Measurements from ENCODE around the gene KNL1. TPM values are rescaled to one million over a fixed set of nuclear protein-coding genes. Genes with fewer than 3 reads are reported as not detected.

The KNL1 gene, protein sequence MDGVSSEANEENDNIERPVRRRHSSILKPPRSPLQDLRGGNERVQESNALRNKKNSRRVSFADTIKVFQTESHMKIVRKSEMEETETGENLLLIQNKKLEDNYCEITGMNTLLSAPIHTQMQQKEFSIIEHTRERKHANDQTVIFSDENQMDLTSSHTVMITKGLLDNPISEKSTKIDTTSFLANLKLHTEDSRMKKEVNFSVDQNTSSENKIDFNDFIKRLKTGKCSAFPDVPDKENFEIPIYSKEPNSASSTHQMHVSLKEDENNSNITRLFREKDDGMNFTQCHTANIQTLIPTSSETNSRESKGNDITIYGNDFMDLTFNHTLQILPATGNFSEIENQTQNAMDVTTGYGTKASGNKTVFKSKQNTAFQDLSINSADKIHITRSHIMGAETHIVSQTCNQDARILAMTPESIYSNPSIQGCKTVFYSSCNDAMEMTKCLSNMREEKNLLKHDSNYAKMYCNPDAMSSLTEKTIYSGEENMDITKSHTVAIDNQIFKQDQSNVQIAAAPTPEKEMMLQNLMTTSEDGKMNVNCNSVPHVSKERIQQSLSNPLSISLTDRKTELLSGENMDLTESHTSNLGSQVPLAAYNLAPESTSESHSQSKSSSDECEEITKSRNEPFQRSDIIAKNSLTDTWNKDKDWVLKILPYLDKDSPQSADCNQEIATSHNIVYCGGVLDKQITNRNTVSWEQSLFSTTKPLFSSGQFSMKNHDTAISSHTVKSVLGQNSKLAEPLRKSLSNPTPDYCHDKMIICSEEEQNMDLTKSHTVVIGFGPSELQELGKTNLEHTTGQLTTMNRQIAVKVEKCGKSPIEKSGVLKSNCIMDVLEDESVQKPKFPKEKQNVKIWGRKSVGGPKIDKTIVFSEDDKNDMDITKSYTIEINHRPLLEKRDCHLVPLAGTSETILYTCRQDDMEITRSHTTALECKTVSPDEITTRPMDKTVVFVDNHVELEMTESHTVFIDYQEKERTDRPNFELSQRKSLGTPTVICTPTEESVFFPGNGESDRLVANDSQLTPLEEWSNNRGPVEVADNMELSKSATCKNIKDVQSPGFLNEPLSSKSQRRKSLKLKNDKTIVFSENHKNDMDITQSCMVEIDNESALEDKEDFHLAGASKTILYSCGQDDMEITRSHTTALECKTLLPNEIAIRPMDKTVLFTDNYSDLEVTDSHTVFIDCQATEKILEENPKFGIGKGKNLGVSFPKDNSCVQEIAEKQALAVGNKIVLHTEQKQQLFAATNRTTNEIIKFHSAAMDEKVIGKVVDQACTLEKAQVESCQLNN (N-terminal part only)
- total RNA-seq: 25.8 TPM
- 2.4 TPM for polyA plus RNA-seq
- long read RNA-seq, donor 1, full-length matches to known transcripts: 1 of 1 reads
- long read RNA-seq, donor 1, partial matches to known transcripts: 0 of 1 reads
- long read RNA-seq, donor 1, other reads (novel, unspliced or antisense): 0 of 1 reads
- long read RNA-seq, donor 2: 0 reads
- long read RNA-seq, donor 3, full-length matches to known transcripts: 2 of 2 reads
- long read RNA-seq, donor 3, partial matches to known transcripts: 0 of 2 reads
- long read RNA-seq, donor 3, other reads (novel, unspliced or antisense): 0 of 2 reads
- long read RNA-seq, donor 4, full-length matches to known transcripts: 1 of 1 reads
- long read RNA-seq, donor 4, partial matches to known transcripts: 0 of 1 reads
- long read RNA-seq, donor 4, other reads (novel, unspliced or antisense): 0 of 1 reads
- long read RNA-seq, donor 5, full-length matches to known transcripts: 8 of 13 reads
- long read RNA-seq, donor 5, partial matches to known transcripts: 5 of 13 reads
- long read RNA-seq, donor 5, other reads (novel, unspliced or antisense): 0 of 13 reads
- long read RNA-seq, donor 6, full-length matches to known transcripts: 3 of 3 reads
- long read RNA-seq, donor 6, partial matches to known transcripts: 0 of 3 reads
- long read RNA-seq, donor 6, other reads (novel, unspliced or antisense): 0 of 3 reads
- long read RNA-seq, donor 7, full-length matches to known transcripts: 8 of 8 reads
- long read RNA-seq, donor 7, partial matches to known transcripts: 0 of 8 reads
- long read RNA-seq, donor 7, other reads (novel, unspliced or antisense): 0 of 8 reads
- long read RNA-seq, donor 8, full-length matches to known transcripts: 1 of 1 reads
- long read RNA-seq, donor 8, partial matches to known transcripts: 0 of 1 reads
- long read RNA-seq, donor 8, other reads (novel, unspliced or antisense): 0 of 1 reads
- long read RNA-seq, donor 9, full-length matches to known transcripts: 8 of 8 reads
- long read RNA-seq, donor 9, partial matches to known transcripts: 0 of 8 reads
- long read RNA-seq, donor 9, other reads (novel, unspliced or antisense): 0 of 8 reads
- long read RNA-seq, donor 10, full-length matches to known transcripts: 4 of 9 reads
- long read RNA-seq, donor 10, partial matches to known transcripts: 0 of 9 reads
- long read RNA-seq, donor 10, other reads (novel, unspliced or antisense): 5 of 9 reads

DNA sequence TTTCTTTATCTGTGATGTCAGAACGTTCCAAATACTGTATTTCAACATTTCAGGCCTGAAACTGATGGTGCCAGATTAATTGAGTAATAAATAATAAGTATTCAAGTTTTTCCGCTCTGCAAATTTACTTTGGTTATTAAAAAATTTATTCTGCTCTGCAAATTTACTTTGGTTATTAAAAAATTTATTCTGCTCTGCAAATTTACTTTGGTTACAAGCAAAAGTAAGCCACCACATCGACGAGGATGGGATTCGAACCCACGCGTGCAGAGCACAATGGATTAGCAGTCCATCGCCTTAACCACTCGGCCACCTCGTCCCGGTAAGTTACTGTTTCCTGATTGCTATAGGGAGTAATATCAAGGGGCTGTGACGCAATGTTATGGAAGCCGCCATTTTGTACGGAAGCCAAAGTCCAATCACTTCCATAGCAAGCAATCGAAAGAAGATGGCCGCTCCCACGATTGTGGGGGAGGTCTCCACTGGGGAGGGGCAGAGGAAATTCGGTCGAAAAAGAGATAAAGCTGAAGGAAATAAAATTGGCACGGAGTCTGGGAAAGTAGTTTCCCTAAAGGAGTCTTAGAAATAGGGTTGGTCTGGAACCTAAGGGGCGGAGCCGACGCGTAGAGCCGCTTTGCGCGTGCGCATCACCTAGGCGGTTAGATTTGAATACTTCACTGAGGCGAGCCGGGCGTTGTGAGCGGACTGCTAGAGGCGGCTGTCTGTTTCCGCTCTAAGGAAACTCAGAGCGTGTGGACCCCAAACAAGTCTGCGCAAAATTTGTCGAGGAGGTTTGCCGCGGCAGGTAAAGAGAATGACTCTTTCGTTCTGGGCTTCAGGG lies at the start of gene KNL1:
KNL1 (plus strand) TSS at position 662 of the 841 bp plus-strand sequence. CDS start 8,683 bp downstream, outside the sequence.
- peak within 1 kb of the TSS; percentile 95 to 98 for H3K27ac ChIP-seq (ENCODE audit: low read depth in 1 of 2, low read length in 1 of 2)
- no peaks in the 10 kb centered on the region for H3K27me3 ChIP-seq (ENCODE audit: control insufficient read depth in 2 of 2, insufficient read depth in 1 of 2, low read length in 1 of 2)
- WGBS: 5% methylated on average over 41 of the region's 41 CpGs
- peaks cover 2 to 8% of the 10 kb centered on the region in 2 donors for H3K4me1 ChIP-seq (ENCODE audit: control insufficient read depth in 2 of 2, insufficient read depth in 2 of 2, low read length in 2 of 2)
- H3K4me3 ChIP-seq (ENCODE audit: low read length in 2 of 2): peak within 1 kb of the TSS; percentile 65 to 95
- H3K9me3 ChIP-seq (ENCODE audit: control insufficient read depth in 2 of 2, insufficient read depth in 1 of 2, low read length in 1 of 2): no peaks in the 10 kb centered on the region
- no peaks in the 10 kb centered on the region for H3K36me3 ChIP-seq (ENCODE audit: control insufficient read depth in 2 of 2, insufficient read depth in 2 of 2, low read length in 1 of 2)
- DNase-seq (ENCODE audit: low read depth in 6 of 9, low spot score in 9 of 9): peak; percentile 79 to 98 (median 92)

DNA sequence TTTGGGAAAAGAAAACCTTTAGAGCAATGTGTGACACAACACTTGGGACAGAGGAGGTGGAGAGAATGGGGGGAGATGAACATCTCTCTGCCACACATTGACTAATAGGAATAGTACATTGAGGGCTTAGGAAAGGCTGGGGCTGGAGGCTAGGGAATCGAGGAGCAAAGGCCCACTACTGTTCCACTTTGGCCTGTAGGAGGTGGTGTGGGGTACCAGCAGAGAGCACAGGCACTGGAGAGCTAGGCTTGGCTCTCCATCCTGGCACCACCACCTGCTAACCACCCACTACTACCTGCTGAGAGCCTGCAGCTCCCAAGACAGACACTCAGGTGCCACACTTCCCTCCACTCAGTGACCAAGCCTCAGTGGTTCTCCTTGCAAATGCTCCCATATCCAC lies 48.6 kb upstream of the KNL1 start:
- H3K4me3 ChIP-seq (ENCODE audit: low read length in 2 of 2): no peak overlapping the region
- H3K4me1 ChIP-seq (ENCODE audit: control insufficient read depth in 2 of 2, insufficient read depth in 2 of 2, low read length in 2 of 2): peaks cover 0 to 2% of the 10 kb centered on the region in 2 donors
- H3K9me3 ChIP-seq (ENCODE audit: control insufficient read depth in 2 of 2, insufficient read depth in 1 of 2, low read length in 1 of 2): no peaks in the 10 kb centered on the region
- DNase-seq (ENCODE audit: low read depth in 6 of 9, low spot score in 9 of 9): no peak
- 97% methylated on average over 1 of the region's 1 CpG for WGBS
- H3K27me3 ChIP-seq (ENCODE audit: control insufficient read depth in 2 of 2, insufficient read depth in 1 of 2, low read length in 1 of 2): no peaks in the 10 kb centered on the region
- peaks cover 10 to 20% of the 10 kb centered on the region in 2 donors for H3K36me3 ChIP-seq (ENCODE audit: control insufficient read depth in 2 of 2, insufficient read depth in 2 of 2, low read length in 1 of 2)
- no peak overlapping the region for H3K27ac ChIP-seq (ENCODE audit: low read depth in 1 of 2, low read length in 1 of 2)

DNA sequence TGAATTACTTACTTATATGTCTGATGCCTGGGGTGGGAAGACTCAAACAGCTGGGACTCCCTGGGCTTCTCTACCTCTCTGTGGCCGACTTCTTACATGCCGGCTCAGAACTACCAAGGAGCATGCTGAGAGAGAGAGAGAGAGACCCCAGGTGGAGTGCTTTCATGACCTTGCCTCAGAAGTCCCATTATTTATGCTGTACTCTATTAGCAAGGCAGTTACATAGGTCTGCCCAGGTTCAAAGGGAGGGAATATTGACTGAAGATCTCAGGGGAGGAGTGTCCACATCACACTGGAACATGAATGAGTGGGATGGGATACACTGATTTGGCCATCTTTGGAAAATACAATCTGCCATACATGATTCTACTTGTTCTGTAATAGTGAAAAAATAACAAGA lies 45.4 kb upstream of the KNL1 start:
- DNase-seq (ENCODE audit: low read depth in 6 of 9, low spot score in 9 of 9): no peak
- Histone ChIP-seq H3K36me3 (ENCODE audit: control insufficient read depth in 2 of 2, insufficient read depth in 2 of 2, low read length in 1 of 2) (peaks cover 19 to 35% of the 10 kb centered on the region in 2 donors), H3K4me3 (ENCODE audit: low read length in 2 of 2) (no peak overlapping the region), H3K4me1 (ENCODE audit: control insufficient read depth in 2 of 2, insufficient read depth in 2 of 2, low read length in 2 of 2) (peaks cover 0 to 2% of the 10 kb centered on the region in 2 donors), H3K9me3 (ENCODE audit: control insufficient read depth in 2 of 2, insufficient read depth in 1 of 2, low read length in 1 of 2) (no peaks in the 10 kb centered on the region), H3K27ac (ENCODE audit: low read depth in 1 of 2, low read length in 1 of 2) (no peak overlapping the region), H3K27me3 (ENCODE audit: control insufficient read depth in 2 of 2, insufficient read depth in 1 of 2, low read length in 1 of 2) (no peaks in the 10 kb centered on the region)
- 98% methylated on average over 2 of the region's 2 CpGs for WGBS

DNA sequence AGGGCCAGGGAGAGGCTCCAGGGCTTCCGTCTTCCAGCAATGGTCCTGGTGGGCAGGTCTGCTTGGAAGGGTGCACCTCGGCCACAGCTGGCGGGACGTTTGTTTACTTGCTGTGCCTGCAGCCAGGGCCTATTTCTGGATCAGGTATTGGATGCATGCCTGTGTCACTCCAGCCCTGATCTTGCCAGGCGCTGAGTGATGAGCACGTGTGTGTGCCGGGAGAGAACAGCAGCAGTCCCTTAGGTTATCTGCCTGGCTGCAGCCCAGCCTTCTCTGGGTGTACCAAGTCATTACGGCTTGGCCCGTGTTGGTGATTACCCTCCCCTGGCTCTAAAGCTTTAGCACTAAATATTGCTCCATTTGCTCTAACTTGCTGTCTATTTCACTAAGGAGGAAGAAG lies 44.2 kb upstream of the KNL1 start:
- H3K9me3 ChIP-seq (ENCODE audit: control insufficient read depth in 2 of 2, insufficient read depth in 1 of 2, low read length in 1 of 2): no peaks in the 10 kb centered on the region
- H3K27me3 ChIP-seq (ENCODE audit: control insufficient read depth in 2 of 2, insufficient read depth in 1 of 2, low read length in 1 of 2): no peaks in the 10 kb centered on the region
- H3K36me3 ChIP-seq (ENCODE audit: control insufficient read depth in 2 of 2, insufficient read depth in 2 of 2, low read length in 1 of 2): peaks cover 24 to 42% of the 10 kb centered on the region in 2 donors
- peak overlapping the region in 1 of 2 donors; percentile 11 for H3K27ac ChIP-seq (ENCODE audit: low read depth in 1 of 2, low read length in 1 of 2)
- no peak overlapping the region for H3K4me3 ChIP-seq (ENCODE audit: low read length in 2 of 2)
- peaks cover 0 to 2% of the 10 kb centered on the region in 2 donors for H3K4me1 ChIP-seq (ENCODE audit: control insufficient read depth in 2 of 2, insufficient read depth in 2 of 2, low read length in 2 of 2)
- no peak for DNase-seq (ENCODE audit: low read depth in 6 of 9, low spot score in 9 of 9)
- 92% methylated on average over 9 of the region's 9 CpGs for WGBS

DNA sequence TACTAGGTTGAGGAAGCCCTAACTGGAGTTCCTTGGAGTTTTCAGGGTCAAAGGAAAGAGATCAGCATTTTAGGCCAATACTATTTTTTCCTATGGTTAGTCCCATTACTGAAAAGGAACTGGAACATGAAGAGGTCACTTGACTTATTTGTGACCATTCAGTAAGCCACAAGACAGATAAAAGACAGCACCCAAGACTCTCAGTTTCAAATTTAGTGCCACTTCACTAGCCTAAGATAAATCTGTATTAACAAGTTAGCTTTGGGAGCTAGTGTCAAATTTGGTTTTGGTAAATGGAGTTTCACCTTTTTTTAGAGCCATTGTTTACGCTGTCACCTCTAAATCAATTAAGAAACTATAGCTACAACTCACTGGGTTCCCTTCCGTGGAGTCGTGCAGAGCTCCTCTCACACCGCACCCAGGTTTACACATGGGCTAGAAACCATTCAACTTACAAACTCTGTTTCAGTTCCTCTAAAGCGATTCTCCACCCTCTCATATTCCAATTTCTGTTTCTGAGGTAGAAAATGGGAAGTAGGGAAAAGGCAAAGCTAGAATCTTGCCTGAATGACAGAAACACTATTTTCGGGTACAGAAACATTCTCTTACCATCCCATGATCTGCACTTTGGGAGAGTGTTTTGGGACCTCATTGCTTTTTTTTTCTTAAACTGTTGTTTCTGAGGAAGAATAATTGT lies 43.6 kb upstream of the KNL1 start:
- Histone ChIP-seq H3K27me3 (ENCODE audit: control insufficient read depth in 2 of 2, insufficient read depth in 1 of 2, low read length in 1 of 2) (no peaks in the 10 kb centered on the region), H3K4me3 (ENCODE audit: low read length in 2 of 2) (no peak overlapping the region), H3K9me3 (ENCODE audit: control insufficient read depth in 2 of 2, insufficient read depth in 1 of 2, low read length in 1 of 2) (no peaks in the 10 kb centered on the region), H3K27ac (ENCODE audit: low read depth in 1 of 2, low read length in 1 of 2) (peak overlapping the region in 1 of 2 donors; percentile 11), H3K36me3 (ENCODE audit: control insufficient read depth in 2 of 2, insufficient read depth in 2 of 2, low read length in 1 of 2) (peaks cover 24 to 47% of the 10 kb centered on the region in 2 donors), H3K4me1 (ENCODE audit: control insufficient read depth in 2 of 2, insufficient read depth in 2 of 2, low read length in 2 of 2) (peaks cover 0 to 2% of the 10 kb centered on the region in 2 donors)
- WGBS: 93% methylated on average over 6 of the region's 6 CpGs
- DNase-seq (ENCODE audit: low read depth in 6 of 9, low spot score in 9 of 9): peak in 1 of 9 donors; percentile 18

DNA sequence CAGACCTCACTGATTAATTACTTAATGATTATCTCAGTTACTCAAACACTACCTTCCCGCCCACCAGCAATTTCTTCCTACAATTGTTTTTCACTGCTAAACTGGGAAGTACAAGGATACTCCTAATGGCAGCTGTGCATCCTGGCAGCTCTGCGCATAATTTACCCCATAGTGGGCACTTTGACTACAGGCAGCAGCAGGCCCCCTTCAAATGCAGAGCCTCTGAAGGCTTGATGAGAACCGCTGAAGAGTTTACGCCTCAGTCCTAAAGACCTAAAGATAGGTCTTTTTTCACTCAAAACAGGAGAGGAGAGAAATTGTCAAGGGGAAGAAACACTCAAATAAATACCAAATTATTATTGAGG lies 39.9 kb upstream of the KNL1 start:
- Histone ChIP-seq H3K4me1 (ENCODE audit: control insufficient read depth in 2 of 2, insufficient read depth in 2 of 2, low read length in 2 of 2) (peaks cover 0 to 2% of the 10 kb centered on the region in 2 donors), H3K36me3 (ENCODE audit: control insufficient read depth in 2 of 2, insufficient read depth in 2 of 2, low read length in 1 of 2) (peaks cover 24 to 51% of the 10 kb centered on the region in 2 donors), H3K27me3 (ENCODE audit: control insufficient read depth in 2 of 2, insufficient read depth in 1 of 2, low read length in 1 of 2) (no peaks in the 10 kb centered on the region), H3K9me3 (ENCODE audit: control insufficient read depth in 2 of 2, insufficient read depth in 1 of 2, low read length in 1 of 2) (no peaks in the 10 kb centered on the region), H3K27ac (ENCODE audit: low read depth in 1 of 2, low read length in 1 of 2) (no peak overlapping the region), H3K4me3 (ENCODE audit: low read length in 2 of 2) (no peak overlapping the region)
- DNase-seq (ENCODE audit: low read depth in 6 of 9, low spot score in 9 of 9): no peak
- 99% methylated on average over 4 of the region's 4 CpGs for WGBS

All from thymus (tissue), 14 donors.